Fibroblast of mammary gland (primary cell): Measurements from ENCODE around the gene MEDAG.
A peak's percentile ranks its signal among the peaks of the same experiment; 100 is the strongest.

ENCODE experiments used
- DNase-seq: peaks from one replicate; pipeline ENCODE4 v3.0.0-alpha.2; 2010; ENCODE audit warnings: low read depth
- H3K4me3 ChIP-seq: 2 replicates; pipeline ENCODE4 v1.5.1; 2011; ENCODE audit warnings: low read depth, mild to moderate bottlenecking, low read length, moderate library complexity; ENCODE audit not compliant: control insufficient read depth
- CTCF ChIP-seq: conservative IDR thresholded peaks from 2 replicates; pipeline ENCODE4 v1.5.1; 2011; ENCODE audit warnings: low read depth, low read length, inconsistent platforms; ENCODE audit not compliant: control insufficient read depth, insufficient read depth

Gene MEDAG

GRCh38 chr13:30880151-30880855, 25.8 kb upstream of the MEDAG start:
- no peak overlapping the region for H3K4me3 ChIP-seq
- TF ChIP-seq CTCF = no peak
- DNase-seq = peak; percentile 92

- DNase-seq = peak; percentile 98
- no peak overlapping the region for H3K4me3 ChIP-seq
- TF ChIP-seq CTCF = no peak
Observed at GRCh38 chr13:30880856-30881155, 25.3 kb upstream of the MEDAG start.

GRCh38 chr13:30881191-30881651, 24.9 kb upstream of the MEDAG start:
- H3K4me3 ChIP-seq = no peak overlapping the region
- DNase-seq = peak; percentile 78
- TF ChIP-seq CTCF = no peak

GRCh38 chr13:30882026-30882850, 23.8 kb upstream of the MEDAG start:
- TF ChIP-seq CTCF = no peak

GRCh38 chr13:30882996-30883766, 22.9 kb upstream of the MEDAG start:
- no peak for DNase-seq
- no peak for TF ChIP-seq CTCF
- H3K4me3 ChIP-seq = no peak overlapping the region

More at GRCh38 chr13:30882026-30882850, 23.8 kb upstream of the MEDAG start:
- H3K4me3 ChIP-seq = no peak overlapping the region
- DNase-seq = no peak

- DNase-seq = no peak
- H3K4me3 ChIP-seq = no peak overlapping the region
- TF ChIP-seq CTCF = no peak
Observed at GRCh38 chr13:30884543-30884942, 21.5 kb upstream of the MEDAG start.
